HEK293 (cell line): Measurements from ENCODE around the gene ASXL1.

ENCODE experiments used
- SETDB1 ChIP-seq: IDR thresholded peaks from one replicate; pipeline ENCODE4 v1.6.1; 2017; ENCODE audit warnings: mild to moderate bottlenecking, low read length, moderate library complexity, mixed read lengths; ENCODE audit not compliant: insufficient read length
- ZBTB48 ChIP-seq: fragments of 450-650 bp; formaldehyde crosslinking; IDR thresholded peaks from 2 replicates; pipeline ENCODE4 v1.5.1; 2016; ENCODE audit warnings: missing biosample characterization, missing genetic modification characterization
- ZNF518A ChIP-seq: fragments of 450-650 bp; formaldehyde crosslinking; conservative IDR thresholded peaks from 2 replicates; pipeline ENCODE4 v1.5.1; 2016; ENCODE audit warnings: low read depth, missing biosample characterization, missing genetic modification characterization
- TF ChIP-seq, protein P1 (sequence below): fragments of 450-650 bp; formaldehyde crosslinking; IDR thresholded peaks from 2 replicates; pipeline ENCODE4 v1.5.1; 2016; ENCODE audit warnings: missing biosample characterization, missing genetic modification characterization

DNA sequence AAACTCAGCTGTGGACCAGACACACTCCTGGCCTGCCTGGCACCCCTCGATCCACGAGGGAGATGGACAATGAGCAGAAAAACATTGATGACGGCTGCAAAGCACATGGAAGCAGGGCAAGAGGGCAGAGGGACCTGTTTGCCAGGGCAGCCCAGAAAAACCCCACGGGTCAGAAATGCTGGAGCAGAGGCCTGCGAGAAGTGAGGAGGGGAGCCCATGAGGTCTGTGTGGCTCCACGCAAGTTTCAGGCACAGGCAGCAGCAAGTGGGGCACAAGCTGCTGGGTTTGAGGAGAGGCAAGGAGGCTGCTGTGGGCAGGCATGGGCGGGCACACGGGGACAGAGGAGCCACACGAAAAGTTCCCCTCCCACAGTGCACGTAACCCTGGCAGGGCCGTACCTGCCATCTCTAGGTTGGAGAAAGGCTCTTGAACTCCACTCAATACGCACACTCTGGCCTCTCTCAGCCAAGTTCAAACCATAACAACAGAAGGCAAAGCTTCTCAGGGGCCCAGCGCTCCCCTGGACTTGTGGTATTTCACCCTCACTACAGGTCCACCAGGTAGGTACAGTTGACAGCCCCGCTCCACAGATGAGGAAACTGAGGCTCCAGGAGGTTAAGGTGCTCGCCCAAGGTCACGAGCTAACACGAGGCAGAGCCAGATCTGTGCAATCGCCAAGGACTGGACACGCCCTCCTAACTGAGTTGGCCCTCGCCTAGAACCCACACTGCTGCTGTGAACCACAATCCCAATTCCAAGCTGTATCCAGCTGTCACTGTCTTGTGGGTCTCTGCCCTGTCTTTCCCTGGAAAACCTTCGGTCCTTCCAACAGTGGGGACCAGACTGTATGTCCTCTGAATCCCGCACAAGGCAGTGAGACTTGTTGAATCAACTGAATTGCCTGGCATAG lies 118.8 kb downstream of the ASXL1 start:
- TF ChIP-seq, protein P1, sequence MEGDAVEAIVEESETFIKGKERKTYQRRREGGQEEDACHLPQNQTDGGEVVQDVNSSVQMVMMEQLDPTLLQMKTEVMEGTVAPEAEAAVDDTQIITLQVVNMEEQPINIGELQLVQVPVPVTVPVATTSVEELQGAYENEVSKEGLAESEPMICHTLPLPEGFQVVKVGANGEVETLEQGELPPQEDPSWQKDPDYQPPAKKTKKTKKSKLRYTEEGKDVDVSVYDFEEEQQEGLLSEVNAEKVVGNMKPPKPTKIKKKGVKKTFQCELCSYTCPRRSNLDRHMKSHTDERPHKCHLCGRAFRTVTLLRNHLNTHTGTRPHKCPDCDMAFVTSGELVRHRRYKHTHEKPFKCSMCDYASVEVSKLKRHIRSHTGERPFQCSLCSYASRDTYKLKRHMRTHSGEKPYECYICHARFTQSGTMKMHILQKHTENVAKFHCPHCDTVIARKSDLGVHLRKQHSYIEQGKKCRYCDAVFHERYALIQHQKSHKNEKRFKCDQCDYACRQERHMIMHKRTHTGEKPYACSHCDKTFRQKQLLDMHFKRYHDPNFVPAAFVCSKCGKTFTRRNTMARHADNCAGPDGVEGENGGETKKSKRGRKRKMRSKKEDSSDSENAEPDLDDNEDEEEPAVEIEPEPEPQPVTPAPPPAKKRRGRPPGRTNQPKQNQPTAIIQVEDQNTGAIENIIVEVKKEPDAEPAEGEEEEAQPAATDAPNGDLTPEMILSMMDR (tag by site-specific recombination), result no peak
- no peak for TF ChIP-seq SETDB1
- TF ChIP-seq ZNF518A (tag by site-specific recombination), result no peak
- no peak for TF ChIP-seq ZBTB48 (tag by site-specific recombination)
